ENCODE measurements around the gene TJP1.

GRCh38 chr15:29666241-29666640, 156.0 kb downstream of the TJP1 start:
- TF ChIP-seq EZH2 (IDR thresholded peaks at IDR 0.05; ENCODE audit: low read depth, low read length, severe bottlenecking) (no peak), RAD21 (IDR thresholded peaks at IDR 0.05 in 1 of 2, conservative IDR thresholded peaks at IDR 0.05 in 1 of 2; ENCODE audit: low read depth in 2 of 2, low read length in 2 of 2) (no peak), BACH1 (IDR thresholded peaks at IDR 0.05; ENCODE audit: low read length) (no peak), KDM5A (IDR thresholded peaks at IDR 0.05; ENCODE audit: low read length) (no peak), ATF3 (IDR thresholded peaks at IDR 0.05; ENCODE audit: insufficient read depth, low read depth, low read length) (no peak), TAF1 (IDR thresholded peaks at IDR 0.05; ENCODE audit: low read depth, low read length) (no peak)
- TF ChIP-seq, protein P1, sequence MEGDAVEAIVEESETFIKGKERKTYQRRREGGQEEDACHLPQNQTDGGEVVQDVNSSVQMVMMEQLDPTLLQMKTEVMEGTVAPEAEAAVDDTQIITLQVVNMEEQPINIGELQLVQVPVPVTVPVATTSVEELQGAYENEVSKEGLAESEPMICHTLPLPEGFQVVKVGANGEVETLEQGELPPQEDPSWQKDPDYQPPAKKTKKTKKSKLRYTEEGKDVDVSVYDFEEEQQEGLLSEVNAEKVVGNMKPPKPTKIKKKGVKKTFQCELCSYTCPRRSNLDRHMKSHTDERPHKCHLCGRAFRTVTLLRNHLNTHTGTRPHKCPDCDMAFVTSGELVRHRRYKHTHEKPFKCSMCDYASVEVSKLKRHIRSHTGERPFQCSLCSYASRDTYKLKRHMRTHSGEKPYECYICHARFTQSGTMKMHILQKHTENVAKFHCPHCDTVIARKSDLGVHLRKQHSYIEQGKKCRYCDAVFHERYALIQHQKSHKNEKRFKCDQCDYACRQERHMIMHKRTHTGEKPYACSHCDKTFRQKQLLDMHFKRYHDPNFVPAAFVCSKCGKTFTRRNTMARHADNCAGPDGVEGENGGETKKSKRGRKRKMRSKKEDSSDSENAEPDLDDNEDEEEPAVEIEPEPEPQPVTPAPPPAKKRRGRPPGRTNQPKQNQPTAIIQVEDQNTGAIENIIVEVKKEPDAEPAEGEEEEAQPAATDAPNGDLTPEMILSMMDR (IDR thresholded peaks at IDR 0.05; ENCODE audit: control extremely low read depth in 1 of 3, insufficient read depth in 1 of 3, low read depth in 1 of 3, low read length in 3 of 3), result no peak
